ENCODE data around the gene CCDC27. TPM values are rescaled to one million over a fixed set of nuclear protein-coding genes. Genes with fewer than 3 reads are reported as not detected.

CCDC27 gene
- total RNA-seq, 1 experiment from 2014 or later, result not detected

DNA sequence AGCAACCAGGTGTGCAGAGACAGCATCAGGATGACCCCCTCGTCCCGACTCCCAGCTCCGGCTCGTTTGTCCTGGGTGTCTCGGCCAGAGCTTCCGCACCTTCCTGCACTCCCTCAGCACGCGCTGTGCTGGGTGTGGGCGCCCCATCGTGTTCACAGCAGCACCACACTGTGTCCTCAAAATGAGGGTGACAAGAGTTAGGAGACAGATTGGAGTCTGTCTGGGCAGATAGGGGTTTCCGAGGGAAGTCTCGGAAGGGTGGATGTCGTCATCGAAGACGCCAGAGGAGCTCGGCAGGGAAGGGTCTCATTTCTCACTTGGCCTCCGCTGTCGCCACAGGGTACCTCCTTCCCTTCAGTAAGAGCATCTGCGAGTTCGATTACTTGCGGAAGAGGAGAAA lies 4.1 kb downstream of the CCDC27 start (continued):
- TF ChIP-seq EZH2 (IDR thresholded peaks at IDR 0.05) (no peak), TCF7L2 (IDR thresholded peaks at IDR 0.05; ENCODE audit: borderline replicate concordance, extremely low read depth, insufficient read depth, insufficient read length) (no peak), EGR1 (IDR thresholded peaks at IDR 0.05; ENCODE audit: low read depth) (no peak), SIN3A (IDR thresholded peaks at IDR 0.05; ENCODE audit: low read depth) (no peak)

DNA sequence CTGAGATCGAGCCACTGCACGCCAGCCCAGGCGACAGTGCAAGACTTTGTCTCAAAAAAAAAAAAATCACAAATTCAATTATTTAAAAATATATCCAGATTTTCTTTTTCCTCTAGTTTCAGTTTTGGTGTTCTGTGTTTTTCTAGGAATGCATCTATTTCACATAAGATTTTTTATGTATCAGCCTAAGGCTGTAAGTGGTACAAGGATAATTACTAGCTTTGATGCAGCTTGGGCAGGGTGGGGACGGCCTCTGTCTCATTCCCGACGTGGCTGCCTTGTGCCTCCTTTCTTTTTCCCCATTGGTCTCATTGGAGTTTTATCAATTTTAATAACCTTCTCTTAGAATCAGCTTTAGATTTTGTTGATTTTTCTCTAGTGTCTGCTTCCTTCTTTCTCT lies 6.9 kb downstream of the CCDC27 start:
- ChIA-PET POLR2A (no interaction called here), RAD21 (ENCODE audit: low non-redundant PET in 1 of 2, low total read pairs in 2 of 2, uncharacterized antibody in 2 of 2, unreplicated experiment in 2 of 2) (no interaction called here), CTCF (interaction anchor here (0.7 to 1.1 kb wide), 2 partner anchors 17 to 35 kb away, joined by 3 read pairs; no protein-coding TSS in a partner anchor)
- Histone ChIP-seq H3K9ac (ENCODE audit: low read length) (no peak overlapping the region), H3K9me3 (ENCODE audit: control insufficient read depth in 1 of 2, insufficient read depth in 1 of 2, low read depth in 1 of 2, low read length in 2 of 2) (no peaks in the 10 kb centered on the region), H3K4me3 (replicated peaks in 1 of 2; ENCODE audit: low read depth in 1 of 2, low read length in 2 of 2) (no peak overlapping the region), H4K20me1 (ENCODE audit: insufficient read depth) (no peaks in the 10 kb centered on the region), H3K27ac (ENCODE audit: low read depth, low read length) (no peak overlapping the region), H3K9me2 (ENCODE audit: insufficient read depth) (no peaks in the 10 kb centered on the region), H3K4me1 (ENCODE audit: control insufficient read depth in 1 of 2, insufficient read depth in 2 of 2, low read length in 2 of 2) (no peaks in the 10 kb centered on the region), H3K4me2 (ENCODE audit: low read length) (no peak overlapping the region), H3K79me2 (ENCODE audit: insufficient read depth, low read length) (no peaks in the 10 kb centered on the region), H3K27me3 (ENCODE audit: insufficient read depth, low read length) (peaks cover 7% of the 10 kb centered on the region; the same call in 1 of the 2 replicates), H3K36me3 (ENCODE audit: control insufficient read depth in 1 of 2, insufficient read depth in 2 of 2, low read length in 2 of 2) (no peaks in the 10 kb centered on the region), H2AFZ (ENCODE audit: low read depth, low read length, poor library complexity, severe bottlenecking) (no peak overlapping the region)
- no TSS peak for BruUV-seq (replicated peaks)
- TF ChIP-seq ELF1 (IDR thresholded peaks at IDR 0.05; ENCODE audit: borderline replicate concordance, low read depth) (no peak), ZNF274 (IDR thresholded peaks at IDR 0.05; ENCODE audit: low read depth, low read length) (no peak), MAX (IDR thresholded peaks at IDR 0.05) (no peak), SP1 (IDR thresholded peaks at IDR 0.05; ENCODE audit: low read depth) (no peak)
- TF ChIP-seq, protein P1, sequence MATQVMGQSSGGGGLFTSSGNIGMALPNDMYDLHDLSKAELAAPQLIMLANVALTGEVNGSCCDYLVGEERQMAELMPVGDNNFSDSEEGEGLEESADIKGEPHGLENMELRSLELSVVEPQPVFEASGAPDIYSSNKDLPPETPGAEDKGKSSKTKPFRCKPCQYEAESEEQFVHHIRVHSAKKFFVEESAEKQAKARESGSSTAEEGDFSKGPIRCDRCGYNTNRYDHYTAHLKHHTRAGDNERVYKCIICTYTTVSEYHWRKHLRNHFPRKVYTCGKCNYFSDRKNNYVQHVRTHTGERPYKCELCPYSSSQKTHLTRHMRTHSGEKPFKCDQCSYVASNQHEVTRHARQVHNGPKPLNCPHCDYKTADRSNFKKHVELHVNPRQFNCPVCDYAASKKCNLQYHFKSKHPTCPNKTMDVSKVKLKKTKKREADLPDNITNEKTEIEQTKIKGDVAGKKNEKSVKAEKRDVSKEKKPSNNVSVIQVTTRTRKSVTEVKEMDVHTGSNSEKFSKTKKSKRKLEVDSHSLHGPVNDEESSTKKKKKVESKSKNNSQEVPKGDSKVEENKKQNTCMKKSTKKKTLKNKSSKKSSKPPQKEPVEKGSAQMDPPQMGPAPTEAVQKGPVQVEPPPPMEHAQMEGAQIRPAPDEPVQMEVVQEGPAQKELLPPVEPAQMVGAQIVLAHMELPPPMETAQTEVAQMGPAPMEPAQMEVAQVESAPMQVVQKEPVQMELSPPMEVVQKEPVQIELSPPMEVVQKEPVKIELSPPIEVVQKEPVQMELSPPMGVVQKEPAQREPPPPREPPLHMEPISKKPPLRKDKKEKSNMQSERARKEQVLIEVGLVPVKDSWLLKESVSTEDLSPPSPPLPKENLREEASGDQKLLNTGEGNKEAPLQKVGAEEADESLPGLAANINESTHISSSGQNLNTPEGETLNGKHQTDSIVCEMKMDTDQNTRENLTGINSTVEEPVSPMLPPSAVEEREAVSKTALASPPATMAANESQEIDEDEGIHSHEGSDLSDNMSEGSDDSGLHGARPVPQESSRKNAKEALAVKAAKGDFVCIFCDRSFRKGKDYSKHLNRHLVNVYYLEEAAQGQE (IDR thresholded peaks at IDR 0.05; ENCODE audit: low read depth), result no peak
- TF ChIP-seq, protein P2, sequence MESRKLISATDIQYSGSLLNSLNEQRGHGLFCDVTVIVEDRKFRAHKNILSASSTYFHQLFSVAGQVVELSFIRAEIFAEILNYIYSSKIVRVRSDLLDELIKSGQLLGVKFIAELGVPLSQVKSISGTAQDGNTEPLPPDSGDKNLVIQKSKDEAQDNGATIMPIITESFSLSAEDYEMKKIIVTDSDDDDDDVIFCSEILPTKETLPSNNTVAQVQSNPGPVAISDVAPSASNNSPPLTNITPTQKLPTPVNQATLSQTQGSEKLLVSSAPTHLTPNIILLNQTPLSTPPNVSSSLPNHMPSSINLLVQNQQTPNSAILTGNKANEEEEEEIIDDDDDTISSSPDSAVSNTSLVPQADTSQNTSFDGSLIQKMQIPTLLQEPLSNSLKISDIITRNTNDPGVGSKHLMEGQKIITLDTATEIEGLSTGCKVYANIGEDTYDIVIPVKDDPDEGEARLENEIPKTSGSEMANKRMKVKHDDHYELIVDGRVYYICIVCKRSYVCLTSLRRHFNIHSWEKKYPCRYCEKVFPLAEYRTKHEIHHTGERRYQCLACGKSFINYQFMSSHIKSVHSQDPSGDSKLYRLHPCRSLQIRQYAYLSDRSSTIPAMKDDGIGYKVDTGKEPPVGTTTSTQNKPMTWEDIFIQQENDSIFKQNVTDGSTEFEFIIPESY (IDR thresholded peaks at IDR 0.05; ENCODE audit: extremely low read depth, insufficient replicate concordance, low read length), result no peak
- no peak for ATAC-seq
- intact Hi-C loops (cut with micrococcal nuclease), result no loop called here
- no peak for DNase-seq (ENCODE audit: low read depth, low spot score)

Data from HCT116 (cell line).